Smooth muscle cell of the brain vasculature (primary cell): ENCODE results near the gene FANK1.

Experiments used
- DNase-seq: peaks from one replicate; pipeline ENCODE4 v3.0.0-alpha.2; 2012; ENCODE audit warnings: low read depth, low spot score

The FANK1 gene

DNA sequence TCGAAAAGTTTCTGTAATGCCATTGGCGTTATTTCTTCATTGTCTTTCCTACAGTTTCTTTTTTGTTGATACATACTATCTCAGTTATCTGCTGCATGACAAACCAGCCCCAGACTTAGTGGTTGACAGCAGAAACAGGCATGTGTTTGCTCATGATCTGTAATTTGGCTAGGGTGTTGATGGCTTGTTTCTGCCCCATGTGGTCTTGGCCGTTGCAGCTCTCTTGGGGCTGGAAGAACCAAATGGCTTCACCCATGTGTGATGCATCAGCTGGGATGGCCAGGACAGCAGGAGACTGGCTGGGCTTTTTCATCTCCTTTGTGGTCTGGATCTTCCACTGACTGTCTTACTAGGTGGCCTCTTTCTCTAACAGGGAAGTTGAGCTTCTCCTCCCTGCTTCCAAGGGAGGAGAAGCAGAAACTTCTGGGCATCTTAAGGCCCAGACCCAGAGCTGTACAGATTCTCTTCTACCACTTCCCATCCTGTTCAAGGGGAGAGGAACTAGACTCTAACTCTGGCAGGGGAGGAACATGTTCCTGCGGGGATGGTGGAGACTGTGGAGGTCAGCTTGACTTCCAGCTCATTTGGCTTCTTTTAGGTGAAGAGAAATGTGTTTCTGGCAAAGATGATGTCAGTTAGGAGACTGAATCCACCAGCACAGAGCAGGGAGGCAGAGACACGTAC is 89.3 kb downstream of the FANK1 start:
- DNase-seq: no peak

DNA sequence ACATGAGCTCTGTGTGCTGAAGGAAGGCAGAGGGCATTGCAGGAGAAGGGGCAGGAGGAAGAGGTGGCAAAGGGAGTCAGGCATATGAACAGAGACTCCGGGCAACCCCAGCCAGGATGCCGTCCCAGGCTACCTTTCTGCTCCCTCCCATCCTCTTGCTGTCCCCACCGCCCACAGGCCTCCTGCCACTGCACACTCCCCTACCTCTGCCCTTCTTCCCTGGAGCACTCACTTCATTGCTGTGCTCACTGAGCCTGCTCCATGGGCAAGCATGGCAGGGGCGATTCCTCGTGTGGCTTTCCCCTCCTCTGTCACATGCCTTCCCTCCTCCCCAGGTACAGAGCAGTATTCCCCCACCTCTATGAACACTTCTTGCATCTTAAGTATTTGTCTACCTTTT is 93.4 kb downstream of the FANK1 start:
- no peak for DNase-seq

DNA sequence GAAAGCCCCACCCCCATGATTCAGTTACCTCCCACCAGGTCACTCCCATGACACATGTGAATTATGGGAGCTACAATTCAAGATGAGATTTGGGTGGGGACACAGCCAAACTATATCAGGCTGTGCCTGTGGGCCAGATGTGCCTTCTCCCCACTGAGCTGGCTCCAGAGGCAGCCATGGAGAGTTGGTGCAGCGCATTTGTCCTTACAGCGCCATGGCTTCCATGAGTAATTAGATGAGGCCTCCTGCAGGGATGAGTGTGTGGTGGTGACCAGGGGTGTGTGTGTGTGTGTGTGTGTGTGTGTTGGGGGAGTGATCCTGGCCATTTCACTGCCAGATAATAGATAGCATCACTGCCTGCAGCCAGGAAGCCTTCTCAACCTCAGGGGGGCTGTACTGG is 94.6 kb downstream of the FANK1 start:
- no peak for DNase-seq

DNA sequence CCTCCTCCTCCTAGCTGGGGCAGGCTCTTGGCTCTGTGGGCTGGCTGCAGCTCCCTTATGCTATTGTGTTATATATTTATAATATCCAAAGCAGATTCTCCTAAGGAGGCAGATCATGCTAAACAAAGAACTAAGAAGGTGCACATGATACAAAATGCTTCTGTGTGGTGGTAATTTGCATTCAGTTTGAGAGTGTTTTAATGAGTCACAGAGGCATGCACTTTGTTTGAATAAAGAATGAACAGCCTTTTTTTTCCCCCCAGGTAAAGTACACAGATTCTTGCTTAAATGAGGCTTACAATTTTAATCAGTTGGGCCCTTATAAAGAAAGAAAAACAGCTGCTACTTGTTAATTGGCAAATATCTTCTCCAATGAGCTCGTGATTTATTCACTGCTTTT is 95.0 kb downstream of the FANK1 start:
- no peak for DNase-seq

DNA sequence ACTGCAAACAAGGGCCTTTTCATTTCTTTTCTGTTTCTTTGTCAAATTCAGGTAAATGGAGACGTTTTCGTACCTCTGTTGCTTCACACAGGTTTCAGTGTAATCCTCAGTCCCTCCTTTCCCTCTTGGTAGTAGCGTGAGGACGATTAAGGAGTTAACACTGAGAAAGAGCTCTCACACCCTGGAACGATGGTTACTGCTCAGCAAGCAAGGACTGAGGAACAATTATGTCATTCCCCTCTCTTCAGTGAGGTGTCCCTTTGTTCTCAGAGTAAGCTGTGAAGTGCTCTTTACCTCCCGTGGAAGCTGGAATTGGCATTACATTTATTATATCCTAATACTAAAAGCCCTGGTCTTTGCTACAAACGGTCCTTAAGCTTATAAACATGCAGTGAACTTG is 95.9 kb downstream of the FANK1 start:
- DNase-seq: no peak

DNA sequence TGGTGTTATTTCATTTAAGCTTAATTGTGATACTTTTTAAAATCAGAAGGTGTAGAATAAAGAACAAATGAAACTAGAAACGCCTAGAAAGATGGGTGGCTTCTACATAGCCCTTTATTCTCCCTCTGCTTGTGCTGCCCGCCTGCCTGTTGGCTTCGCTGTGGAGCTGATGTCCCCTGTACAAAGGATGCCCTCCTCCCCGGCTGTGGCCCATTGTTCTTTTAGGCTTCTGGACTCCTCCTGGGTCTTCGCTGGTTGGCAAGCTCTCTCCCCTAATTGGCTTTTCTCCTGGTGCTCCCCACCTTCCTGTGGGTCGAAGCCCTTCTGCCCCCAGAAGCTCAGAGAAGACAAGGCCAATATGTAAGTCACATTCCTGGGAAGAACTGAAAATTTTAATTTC is 98.2 kb downstream of the FANK1 start:
- DNase-seq: no peak

DNA sequence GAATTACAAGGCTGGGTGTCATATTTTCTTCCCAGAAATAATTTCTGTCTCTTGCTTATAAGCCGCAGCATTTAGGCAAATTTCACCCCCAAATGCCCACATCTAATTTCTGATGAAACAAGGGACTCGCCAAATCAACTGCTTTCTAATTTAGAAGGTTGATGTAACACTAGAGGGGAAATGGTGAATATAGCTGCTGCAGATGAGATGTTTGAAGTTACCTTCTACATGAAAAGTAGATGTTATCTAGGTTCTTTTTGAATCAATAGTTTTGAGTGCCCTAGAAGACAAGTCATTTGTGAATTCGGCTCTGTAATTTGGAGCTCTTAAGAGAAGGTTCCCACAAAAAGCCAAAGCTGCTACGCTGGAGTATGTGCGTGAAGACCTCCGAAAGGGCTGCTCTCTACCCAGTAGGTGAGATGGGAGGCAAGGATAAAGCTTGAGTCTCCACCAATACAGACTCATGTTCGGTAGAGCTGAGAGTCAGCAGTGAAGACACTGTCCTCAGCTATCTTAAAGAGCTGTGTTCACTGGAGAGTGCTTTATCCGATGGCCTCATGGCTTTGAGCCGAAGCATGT is 99.5 kb downstream of the FANK1 start:
- no peak for DNase-seq

DNA sequence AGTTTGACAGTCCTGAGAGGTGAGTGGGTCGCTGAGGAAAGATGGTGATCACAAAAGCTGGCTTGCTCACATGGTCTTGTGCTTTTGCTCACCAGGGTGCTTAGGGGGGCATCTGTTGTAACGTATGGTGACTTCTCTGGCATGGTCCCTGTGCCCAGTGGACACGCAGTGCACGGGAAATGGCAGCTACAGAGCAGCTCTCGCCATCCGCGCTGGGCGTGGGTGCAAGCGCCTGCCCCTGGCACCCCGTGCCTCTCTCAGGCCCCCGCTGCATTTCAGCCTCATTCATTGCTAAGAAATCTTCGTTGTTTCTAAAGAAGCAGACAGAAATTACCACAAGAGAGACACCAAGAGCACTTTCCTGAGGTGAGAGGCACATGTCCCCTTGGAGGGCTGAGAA is 101.2 kb downstream of the FANK1 start:
- no peak for DNase-seq

DNA sequence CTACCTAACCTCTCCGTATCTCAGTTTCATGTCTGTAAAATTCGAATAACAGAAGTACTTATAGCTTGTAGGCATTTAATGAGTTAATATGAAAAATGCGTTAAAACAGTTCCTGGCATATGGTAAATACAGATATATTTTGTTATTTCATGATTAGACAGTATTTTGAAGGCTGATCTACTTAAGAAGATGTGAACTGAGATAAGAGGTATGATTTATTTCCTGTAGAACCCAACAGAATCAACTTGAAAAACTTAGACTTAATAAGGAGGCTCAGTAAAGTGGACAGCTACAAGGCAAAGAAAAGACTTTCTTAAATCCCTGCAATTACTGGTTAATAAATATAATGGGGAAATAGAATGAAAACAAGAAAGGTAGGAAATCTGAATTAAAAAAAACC is 103.3 kb downstream of the FANK1 start:
- no peak for DNase-seq

DNA sequence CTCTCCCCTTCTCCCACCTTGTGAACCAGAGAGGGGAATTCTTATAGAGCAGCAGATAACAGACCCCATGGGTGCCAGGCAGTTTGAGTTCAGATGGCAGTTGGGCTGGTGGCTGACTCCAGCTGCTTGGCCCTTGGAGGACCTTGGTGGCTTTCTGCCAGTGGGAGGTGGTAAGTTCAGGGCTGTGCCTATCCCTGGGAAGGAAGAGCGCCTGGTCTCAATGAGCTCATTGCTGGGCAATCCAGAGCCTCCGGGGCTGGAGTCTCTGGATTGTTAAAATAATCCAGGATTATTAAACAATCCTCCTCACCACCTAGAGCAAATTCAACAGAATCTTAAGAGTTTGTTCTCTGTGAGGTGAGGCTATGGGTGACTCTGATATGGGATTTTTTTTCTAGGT is 105.2 kb downstream of the FANK1 start:
- no peak for DNase-seq

DNA sequence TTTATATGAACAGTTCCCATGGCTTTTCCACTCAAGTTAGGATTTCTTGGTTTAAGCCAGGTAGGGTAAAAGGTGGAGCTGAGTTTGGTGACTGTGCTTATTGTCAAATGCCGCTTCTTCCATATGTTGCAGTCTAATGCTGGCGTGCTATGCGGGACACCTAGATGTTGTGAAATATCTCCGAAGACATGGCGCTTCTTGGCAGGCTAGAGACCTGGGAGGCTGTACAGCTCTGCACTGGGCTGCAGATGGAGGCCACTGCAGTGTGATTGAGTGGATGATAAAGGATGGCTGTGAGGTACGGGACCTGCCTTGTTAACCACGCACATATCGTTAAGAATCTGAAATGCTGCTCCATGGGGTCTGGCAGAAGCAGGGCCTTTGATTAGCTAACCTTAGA is 108.4 kb downstream of the FANK1 start:
- no peak for DNase-seq

DNA sequence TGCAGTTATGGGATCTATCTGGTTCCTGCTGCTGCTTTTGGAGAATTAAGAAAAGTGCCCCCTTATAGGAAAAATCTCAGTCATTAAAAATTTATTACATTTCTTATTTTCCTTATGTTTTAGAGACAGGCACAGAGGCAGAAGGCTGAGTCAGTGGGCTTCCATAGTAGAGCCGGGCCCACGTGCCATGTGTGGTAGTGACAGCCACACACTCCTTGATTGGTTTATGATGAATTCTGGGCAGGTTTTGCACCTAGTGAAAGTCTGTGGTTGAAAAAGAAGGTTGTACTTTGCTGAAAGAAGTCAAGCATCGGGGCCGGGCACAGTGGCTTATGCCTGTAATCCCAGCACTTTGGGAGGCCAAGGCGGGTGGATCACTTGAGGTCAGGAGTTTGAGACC is 109.9 kb downstream of the FANK1 start:
- DNase-seq: no peak

DNA sequence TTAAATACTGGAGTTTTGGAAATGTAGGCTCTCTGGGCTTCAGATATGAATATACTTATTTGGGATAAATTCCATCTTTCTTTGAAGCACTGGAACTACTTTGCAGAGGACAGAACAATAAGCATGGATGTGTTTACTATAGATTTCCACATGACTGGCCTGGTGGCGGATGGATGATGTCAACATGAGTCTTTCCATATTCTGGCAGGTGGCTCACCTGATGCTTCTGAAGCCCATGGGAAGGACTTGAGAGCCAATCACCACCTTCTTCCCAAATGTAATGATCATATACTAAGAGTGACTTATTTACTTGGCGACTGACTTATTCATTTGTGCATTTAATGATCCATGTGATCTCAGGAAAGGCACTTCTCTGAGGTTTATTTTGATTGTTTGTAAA is 110.5 kb downstream of the FANK1 start:
- DNase-seq: no peak

DNA sequence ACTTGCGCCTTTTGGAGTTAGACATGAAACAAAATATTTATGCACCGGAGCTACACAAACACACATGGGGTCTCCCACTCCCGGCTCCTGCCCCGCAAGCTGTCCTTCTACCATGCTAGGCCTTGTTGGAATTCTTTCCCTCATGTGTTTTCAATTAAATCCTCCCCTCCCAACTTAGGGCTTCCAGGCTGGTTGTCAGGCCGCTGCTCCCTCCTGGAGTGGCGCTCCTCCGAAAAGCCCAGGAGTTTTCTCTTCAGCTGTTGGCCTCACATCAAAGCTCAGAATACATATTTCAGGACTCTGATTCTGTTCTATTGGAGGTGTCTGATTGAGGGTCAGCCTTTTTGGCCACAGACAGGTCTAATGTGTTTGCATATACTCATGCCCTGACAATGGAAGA is 113.3 kb downstream of the FANK1 start:
- peak; percentile 44 for DNase-seq

DNA sequence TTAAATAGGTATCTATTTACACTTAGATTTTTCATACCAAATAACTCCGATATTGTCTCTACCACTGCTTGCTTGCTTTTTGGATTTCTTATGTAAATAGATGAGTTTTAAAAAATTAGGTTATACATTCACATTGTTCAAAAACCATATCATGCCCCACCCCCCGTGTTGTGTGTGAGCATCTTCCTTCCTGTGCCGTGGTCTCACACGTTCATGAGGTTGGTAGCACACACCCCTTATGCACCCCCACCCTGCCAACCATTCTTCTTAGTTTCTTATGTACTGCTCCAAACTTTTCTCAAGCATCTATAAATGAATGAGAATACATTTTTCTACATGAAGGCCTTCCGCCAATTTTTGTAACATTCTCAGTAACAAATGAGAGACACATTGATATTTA is 115.6 kb downstream of the FANK1 start:
- DNase-seq: no peak

DNA sequence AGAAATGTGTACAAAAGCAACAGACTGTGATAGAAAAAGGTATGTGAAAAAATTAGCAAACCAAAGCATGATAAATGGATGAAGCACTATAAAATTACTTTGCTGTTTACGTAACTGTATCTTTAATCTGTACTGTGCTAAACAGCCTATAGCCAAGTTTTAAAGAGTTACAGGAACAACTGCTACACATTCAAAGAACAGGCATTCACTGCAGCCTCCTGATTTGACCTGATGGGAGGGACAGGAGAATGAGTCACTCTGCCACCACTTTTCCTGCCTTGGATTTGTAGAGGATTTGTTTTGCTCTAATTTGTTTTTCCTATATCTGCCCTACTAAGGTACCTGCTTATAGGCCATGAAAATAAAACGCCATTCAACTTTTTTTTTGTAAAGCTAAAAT is 116.1 kb downstream of the FANK1 start:
- no peak for DNase-seq

DNA sequence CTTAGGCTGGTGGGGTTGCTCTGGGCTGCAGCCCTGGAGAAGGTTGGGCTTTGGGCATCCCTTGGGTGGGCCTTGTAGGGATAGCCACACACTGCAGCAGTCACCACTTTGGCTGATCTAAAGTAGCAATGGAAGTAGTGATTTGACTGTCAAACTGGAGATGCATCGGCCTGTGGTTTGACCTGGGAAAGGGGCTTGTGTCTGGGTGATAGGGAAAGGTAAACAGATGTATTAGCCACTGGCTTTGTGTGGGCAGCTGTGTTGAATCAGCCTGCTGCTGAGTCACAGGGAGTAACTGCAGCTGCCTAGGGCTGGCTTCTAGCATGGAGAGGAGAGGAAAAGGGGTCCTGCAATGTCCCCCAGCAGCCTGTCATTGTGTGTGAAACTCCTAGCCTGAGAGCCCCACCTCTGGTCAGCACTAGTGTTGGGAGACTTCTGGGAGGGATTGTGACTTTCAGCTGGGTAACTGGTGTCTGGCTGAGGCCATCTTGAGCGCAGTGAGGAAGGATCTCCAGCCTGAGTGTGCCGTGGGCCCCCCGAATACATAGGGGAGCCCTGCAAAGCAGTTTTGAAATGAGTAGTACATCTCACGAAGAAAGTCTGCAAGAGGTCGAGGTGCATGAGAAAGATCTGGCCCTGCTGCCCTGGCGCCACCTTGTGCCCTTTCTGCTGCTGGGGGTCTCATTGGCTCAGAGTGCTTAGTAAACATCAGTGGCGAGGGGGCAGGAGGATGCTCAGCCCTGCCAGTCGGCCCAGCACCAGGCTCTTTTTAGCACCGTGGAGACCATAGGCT is 117.3 kb downstream of the FANK1 start:
- DNase-seq: peak; percentile 50

DNA sequence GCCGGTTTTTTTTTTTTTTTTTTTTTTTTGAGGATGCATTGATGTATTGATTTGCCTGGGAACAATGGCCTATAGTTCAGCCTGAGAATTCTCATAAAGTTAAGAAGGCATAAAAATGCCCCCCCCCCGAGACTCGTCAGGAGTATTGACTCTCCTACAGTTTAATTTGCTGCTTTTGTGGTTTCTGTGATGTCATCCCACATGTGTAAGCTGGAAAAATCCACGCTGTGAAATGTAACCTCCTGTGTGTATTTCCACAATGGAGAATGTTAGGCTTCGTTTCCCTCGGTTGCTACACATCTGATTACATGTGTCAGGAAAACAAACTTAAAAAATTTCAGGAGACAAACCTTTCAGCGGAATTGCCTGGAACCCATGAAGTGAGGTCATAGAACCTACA is 117.9 kb downstream of the FANK1 start:
- peak; percentile 56 for DNase-seq

DNA sequence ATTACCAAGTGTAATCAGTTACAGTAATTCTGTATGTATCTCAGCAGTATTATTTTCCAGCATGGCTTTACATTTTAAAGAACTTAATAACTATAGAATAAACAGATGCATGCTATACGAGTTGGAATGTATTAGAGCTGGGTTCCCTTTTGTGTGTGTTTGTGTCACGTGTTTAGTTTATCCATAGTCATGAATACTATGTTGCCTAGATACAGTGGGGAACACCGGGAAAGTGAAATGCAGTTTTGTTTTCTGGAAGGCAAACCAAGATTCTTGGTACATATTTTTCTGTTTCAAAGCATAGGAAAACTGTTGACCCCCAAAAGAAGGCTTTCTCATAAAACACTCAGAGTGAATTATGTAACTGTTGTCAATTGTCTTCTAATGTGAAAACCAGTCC is 119.0 kb downstream of the FANK1 start:
- DNase-seq: no peak

DNA sequence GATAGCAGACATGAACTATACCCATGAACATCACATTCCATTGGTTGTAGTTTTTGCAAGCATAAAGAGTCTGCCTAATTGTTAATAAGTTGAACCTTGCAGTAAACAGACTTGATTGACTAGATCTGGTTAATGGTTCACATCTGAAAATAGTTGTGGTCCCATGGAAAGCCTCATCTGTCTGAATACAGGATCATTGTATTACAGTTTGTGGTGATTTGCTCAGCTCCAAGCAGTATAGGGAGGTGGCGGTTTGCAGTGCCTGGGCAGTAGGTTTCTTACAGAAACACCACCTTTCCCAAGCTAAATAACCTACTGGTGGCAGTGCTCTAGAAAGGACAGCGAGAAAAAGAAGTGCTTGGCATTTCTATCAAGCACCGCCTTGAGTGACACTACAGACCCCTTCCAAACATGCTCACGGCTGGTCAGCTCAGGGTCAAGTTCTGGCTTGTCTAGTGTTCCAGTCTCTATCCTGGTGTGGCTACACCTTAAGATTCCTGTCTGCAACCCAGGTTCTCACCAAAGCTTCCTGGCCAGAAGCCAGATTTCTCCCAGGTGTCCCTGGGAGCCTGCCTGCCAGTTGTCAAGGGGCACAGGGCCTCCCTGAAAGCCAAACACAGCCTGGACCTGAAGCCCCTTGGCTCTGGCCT is 119.9 kb downstream of the FANK1 start:
- DNase-seq: no peak

DNA sequence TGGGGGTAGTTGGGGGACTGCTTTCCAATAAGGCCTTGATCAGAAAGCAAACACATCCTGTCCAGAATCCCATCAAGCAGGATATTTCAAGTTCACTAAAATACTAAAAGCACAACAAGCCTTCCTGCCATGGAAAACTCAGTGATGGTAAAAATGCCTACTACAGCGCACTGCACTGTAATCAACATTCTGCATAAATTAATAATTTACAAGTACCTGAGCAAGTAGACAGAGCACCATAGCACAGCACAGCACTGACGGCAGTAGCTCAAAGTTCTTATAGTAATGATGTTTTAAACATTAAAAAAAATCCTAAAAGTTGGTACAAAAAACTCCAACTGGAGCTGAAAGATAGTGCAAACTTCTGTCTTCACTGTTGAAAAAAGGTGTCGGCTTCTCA is 120.5 kb downstream of the FANK1 start:
- no peak for DNase-seq

DNA sequence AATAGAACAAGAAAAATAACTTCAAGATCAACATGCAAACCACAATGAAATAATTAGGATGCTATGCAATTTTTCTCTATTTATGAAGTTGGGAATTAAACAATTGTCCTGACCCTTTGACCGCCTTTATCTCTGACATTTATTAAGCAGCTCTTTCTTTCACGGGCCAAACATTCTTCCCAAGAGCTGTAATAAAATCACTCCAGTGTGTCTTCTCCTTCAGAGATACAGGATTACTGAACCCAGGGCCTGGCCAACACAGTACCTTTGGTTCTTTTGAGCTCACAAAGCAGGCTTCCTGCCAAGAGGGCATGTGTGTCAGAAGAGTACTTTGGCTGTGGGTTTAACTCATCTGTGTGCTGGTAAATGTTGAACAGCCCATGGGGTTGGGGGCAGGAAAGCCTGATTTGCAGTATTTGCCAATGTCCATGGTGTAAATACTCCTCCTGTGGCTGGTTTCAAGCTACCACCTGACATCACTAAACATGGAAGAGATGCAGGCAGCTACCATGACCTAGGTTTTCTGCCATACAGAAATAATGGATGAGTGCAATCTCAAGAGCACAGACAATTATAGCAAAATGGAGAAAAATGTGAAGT is 121.7 kb downstream of the FANK1 start:
- no peak for DNase-seq
